Activated T-cell treated with anti-CD3 and anti-CD28 coated beads, Interleukin-2, amount 50 U/mL, for 72 hours (primary cell): Measurements from ENCODE around the gene FIBP. TPM values are rescaled to one million over a fixed set of nuclear protein-coding genes. Genes with fewer than 3 reads are reported as not detected.
"Not testable (repeated sequence)": the region's sequence is repeated elsewhere in the genome, so short reads cannot be mapped to it uniquely, and the experiment has no call there.

Experiments used
- ATAC-seq, 2 donors: fragments of 150-1000 bp; cut with Tn5 transposase; replicated peaks in 1 of 2; 2 replicates each; pipeline ENCODE4 v1.10.0; 2021; ENCODE audit warnings: moderate library complexity in 2 of 2, mild to moderate bottlenecking in 1 of 2
- DNase-seq, 2 donors: peaks; one replicate each; pipeline ENCODE4 v3.0.0; 2021 to 2022; ENCODE audit warnings: mixed read lengths in 1 of 2
- H3K27ac Mint-ChIP-seq: one replicate; pipeline ENCODE4 v1.8.0; 2022; ENCODE audit warnings: mild to moderate bottlenecking, moderate library complexity, mixed read lengths
- H3K27me3 Mint-ChIP-seq: one replicate; pipeline ENCODE4 v1.8.0; 2022; ENCODE audit warnings: low read depth, mixed read lengths
- H3K36me3 Mint-ChIP-seq, 2 donors: one replicate each; pipeline ENCODE4 v1.8.0; 2022; ENCODE audit warnings: mixed read lengths in 2 of 2, mild to moderate bottlenecking in 1 of 2; ENCODE audit not compliant: insufficient read depth in 2 of 2
- H3K4me1 Mint-ChIP-seq: one replicate; pipeline ENCODE4 v1.8.0; 2022; ENCODE audit warnings: low read depth, mixed read lengths
- H3K4me3 Mint-ChIP-seq, 2 donors: one replicate each; pipeline ENCODE4 v1.8.0; 2022; ENCODE audit warnings: mild to moderate bottlenecking in 2 of 2, mixed read lengths in 2 of 2, moderate library complexity in 2 of 2
- H3K9me3 Mint-ChIP-seq, 2 donors: one replicate each; pipeline ENCODE4 v1.8.0; 2022; ENCODE audit warnings: mixed read lengths in 2 of 2
- total RNA-seq, 2 donors: library from RNA; stranded (reverse); gene quantifications; one replicate each; pipeline ENCODE4 v1.2.3, GENCODE V29; 2022

FIBP gene
- total RNA-seq, 2 donors from 2014 or later = 86.4 to 91.9 TPM

DNA sequence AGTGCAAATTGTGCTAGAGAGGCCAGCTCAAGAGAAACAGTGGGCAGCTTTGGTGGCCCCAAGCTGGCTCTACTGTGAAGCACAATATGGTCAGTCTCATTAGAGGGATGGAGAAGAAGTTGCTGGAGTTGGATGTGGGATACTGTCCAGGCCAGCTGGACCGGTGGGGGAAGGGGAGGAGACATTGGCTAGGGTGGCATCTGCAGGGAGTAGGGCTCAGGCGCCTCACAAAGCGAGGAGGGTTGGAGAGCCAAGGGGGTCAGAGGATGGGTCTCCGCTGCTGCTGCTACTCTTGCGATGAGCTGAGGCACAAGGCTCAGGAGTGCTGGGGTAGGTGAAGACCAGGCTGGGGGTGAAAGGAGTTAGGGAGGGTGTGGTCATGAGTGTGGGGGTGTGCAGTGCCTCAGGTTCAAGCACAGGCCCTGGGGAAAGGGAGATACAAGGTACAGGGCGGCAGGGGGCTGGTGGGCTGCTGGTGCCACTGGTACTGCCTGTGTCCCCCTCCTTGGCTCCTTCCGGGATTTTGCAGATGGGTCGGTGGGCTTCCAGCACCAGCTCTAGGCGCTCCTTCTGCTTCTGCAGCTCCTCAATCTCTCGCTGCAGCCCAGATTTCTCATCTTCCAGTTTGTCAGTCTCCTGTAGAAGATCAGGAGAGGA is 4.5 kb upstream of the FIBP start:
- Mint-ChIP-seq H3K4me3 (peak overlapping the region; percentile 91 to 94), H3K4me1 (peaks cover 76% of the 10 kb centered on the region), H3K27me3 (no peaks in the 10 kb centered on the region), H3K9me3 (no peaks in the 10 kb centered on the region), H3K27ac (peak overlapping the region; percentile 89), H3K36me3 (peaks cover 4 to 6% of the 10 kb centered on the region in 2 donors)
- DNase-seq (no peak), ATAC-seq (no peak)

DNA sequence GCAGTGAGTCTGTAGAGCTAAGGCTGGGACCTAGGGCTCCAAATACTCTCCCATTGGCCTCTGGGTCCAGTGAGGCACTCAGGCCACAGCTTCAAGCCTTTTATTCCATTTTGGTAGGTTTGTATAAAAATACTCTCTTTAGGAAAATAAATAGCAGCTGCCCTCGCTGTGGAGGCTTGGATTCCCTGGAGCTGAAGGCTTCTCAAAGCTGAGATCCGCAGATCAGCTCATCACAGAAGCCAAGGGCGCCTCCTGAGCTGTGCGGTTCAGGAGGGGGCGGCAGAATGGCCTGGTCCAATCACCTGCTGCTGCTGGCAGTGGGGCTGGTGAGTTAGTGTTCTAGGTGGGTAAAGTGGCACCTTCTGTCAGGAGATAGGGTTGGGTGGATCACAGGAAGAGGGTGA is 3.9 kb upstream of the FIBP start:
- not testable (repeated sequence) for H3K36me3 Mint-ChIP-seq, H3K9me3 Mint-ChIP-seq, ATAC-seq, H3K27me3 Mint-ChIP-seq
- peak overlapping the region; percentile 91 to 94 for H3K4me3 Mint-ChIP-seq
- DNase-seq = peak; percentile 49 to 54
- H3K27ac Mint-ChIP-seq = peak overlapping the region; percentile 89
- peaks cover 77% of the 10 kb centered on the region for H3K4me1 Mint-ChIP-seq

DNA sequence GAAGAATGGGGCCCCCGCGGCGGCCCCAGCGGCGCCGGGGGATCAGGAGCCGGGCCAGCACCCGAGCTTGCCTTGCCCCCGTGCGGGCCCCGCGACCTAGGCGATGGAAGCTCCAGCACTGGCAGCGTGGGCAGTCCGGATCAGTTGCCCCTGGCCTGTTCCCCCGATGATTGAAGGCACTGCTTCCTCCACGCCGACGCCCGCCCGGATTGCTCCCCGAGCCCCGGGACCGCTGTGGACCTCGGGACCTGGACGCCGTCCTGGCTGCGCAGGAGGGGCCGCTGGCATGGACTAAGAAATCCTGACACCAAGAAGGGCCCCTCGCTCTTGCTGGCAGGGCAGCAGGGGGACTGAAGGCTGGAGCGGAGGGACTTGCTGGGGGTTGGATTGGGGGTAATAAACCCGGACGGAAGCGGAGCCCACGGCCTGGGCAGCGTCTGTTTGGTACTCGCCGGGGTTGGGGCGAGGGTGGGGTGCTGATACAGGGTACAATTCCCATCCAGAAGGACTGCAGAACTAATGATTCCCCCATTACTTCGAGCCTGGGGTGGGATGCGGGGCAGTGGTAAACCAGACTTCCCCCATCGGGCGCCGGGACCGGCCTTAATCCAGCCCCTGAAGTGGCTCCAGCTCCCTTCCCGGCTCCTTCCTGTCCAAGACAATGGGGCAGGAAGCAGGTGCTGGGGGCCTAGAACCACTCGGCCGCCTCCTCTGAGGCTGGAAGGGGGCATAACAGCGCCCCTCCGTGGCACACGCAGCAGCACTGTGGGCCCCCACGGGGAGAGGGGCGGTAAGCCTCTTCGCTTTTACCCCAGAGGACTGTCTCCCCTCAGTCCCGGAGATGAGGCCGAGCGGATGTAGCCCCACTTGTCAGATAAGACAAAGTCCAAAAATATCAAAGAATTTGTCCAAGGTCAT is 3.2 kb upstream of the FIBP start:
- Mint-ChIP-seq H3K4me3 (peak overlapping the region; percentile 91 to 94), H3K4me1 (peaks cover 77% of the 10 kb centered on the region), H3K9me3 (no peaks in the 10 kb centered on the region), H3K36me3 (peaks cover 4 to 9% of the 10 kb centered on the region in 2 donors), H3K27me3 (no peaks in the 10 kb centered on the region), H3K27ac (peak overlapping the region; percentile 89)
- ATAC-seq = no peak
- DNase-seq = peak; percentile 57 to 58

DNA sequence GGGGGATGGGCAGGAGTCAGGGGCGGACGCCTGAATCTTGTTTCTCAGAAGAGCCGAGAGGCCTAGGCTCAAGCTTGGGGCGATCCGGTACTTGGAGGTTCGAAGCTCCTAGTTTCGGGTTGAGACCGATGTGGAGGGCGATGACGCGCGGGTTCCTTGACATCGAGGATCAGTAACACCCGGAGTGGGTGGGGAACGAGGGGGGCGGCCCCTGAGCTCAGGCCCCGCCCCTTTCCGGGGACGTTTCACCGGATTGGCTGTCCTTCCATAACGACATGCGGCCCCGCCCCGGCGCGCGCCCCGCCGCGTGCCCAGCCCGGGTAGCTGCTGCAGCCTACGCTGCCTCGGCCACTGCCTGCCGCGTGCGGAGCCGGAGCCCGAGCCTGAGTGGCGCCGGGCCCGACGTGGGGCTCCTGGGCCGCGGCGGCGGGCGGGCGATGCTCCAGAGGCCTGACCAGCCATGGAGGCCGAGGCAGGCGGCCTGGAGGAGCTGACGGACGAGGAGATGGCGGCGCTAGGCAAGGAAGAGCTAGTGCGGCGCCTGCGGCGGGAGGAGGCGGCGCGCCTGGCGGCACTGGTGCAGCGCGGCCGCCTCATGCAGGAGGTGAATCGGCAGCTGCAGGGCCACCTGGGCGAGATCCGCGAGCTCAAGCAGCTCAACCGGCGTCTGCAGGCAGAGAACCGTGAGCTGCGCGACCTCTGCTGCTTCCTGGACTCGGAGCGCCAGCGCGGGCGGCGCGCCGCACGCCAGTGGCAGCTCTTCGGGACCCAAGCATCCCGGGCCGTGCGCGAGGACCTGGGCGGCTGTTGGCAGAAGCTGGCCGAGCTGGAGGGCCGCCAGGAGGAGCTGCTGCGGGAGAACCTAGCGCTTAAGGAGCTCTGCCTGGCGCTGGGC is 2.3 kb upstream of the FIBP start, which contains the start of gene CCDC85B:
Gene CCDC85B, plus strand, starts transcription at position 350 of the 895 bp plus-strand sequence. Its CDS starts 111 bp downstream, at position 461.
- ATAC-seq (peak; percentile 71 to 74), DNase-seq (peak; percentile 99 to 100)
- H3K27me3 Mint-ChIP-seq = no peaks in the 10 kb centered on the region
- no peaks in the 10 kb centered on the region for H3K9me3 Mint-ChIP-seq
- peaks cover 1 to 9% of the 10 kb centered on the region in 2 donors for H3K36me3 Mint-ChIP-seq
- H3K4me1 Mint-ChIP-seq = peaks cover 74% of the 10 kb centered on the region
- H3K27ac Mint-ChIP-seq = peak within 1 kb of the TSS; percentile 91
- peak within 1 kb of the TSS; percentile 91 to 94 for H3K4me3 Mint-ChIP-seq

DNA sequence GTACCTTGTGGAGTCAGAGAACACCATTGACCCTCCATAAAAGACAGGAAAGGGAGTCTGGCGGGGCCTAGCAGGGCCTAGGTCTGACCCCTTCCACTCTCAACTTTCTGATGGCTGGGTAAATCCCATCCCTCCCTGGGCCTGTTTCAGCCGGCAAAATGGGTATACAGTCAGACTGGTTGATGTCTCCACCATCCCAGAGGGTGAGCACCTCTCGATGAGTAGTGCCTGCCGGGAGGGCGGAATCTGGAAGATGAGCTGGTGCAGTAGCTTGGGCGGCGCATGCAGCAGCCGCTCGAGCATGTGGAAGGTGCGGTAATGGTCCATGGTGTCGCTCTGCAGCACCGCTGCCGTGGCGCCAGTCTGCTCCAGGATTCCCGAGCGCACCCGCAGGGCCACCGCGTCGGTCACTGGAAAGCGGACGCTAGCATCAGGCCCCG is 528 bp downstream of the FIBP start:
- H3K36me3 Mint-ChIP-seq = peaks cover 1 to 14% of the 10 kb centered on the region in 2 donors
- peak overlapping the region; percentile 91 to 94 for H3K4me3 Mint-ChIP-seq
- DNase-seq = no peak
- no peaks in the 10 kb centered on the region for H3K9me3 Mint-ChIP-seq
- H3K27me3 Mint-ChIP-seq = no peaks in the 10 kb centered on the region
- H3K27ac Mint-ChIP-seq = peak overlapping the region; percentile 92
- peaks cover 69% of the 10 kb centered on the region for H3K4me1 Mint-ChIP-seq
- no peak for ATAC-seq

DNA sequence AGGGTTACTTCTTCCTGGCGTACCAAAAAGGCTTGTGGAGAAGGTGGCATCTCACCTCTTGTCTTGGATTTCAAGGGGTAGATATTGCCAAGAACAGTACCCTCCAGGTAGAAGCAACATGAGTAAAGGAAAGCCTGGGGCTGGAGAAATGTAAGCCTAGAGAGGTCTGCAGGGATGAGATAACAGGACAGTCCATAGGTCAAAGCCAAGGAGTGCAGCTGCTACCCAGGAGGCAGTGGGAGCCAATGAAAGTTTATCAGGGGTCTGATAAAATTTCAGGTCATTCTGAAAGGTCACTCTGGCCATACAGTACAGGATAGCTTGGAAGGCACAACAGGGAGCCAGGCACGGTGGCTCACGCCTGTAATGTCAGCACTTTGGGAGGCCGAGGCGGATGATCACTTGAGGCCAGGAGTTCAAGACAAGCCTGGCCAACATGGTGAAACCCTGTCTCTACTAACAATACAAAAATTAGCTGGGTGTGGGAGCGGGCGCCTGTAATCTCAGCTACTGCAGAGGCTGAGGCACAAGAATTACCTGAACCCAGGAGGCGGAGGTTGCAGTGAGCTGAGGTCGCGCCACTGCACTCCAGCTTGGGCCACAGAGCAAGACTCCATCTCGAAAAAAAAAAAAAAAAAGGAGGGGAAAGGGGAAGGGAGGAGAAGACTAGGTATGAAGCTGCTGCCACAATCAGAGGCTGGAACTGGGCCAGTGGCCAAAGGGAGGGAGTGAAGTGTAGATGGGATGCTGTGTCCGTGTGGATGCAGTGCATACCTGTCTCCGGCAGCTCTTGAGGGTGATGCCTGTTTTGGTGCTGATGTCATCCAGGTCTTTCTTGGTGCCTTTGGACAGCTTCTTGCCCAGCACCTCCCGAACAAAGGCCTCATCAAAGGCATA is 1.2 kb downstream of the FIBP start:
- H3K4me1 Mint-ChIP-seq = peaks cover 62% of the 10 kb centered on the region
- H3K36me3 Mint-ChIP-seq = peaks cover 1 to 14% of the 10 kb centered on the region in 2 donors
- DNase-seq (no peak), ATAC-seq (no peak)
- peak overlapping the region; percentile 92 for H3K27ac Mint-ChIP-seq
- H3K9me3 Mint-ChIP-seq = no peaks in the 10 kb centered on the region
- no peaks in the 10 kb centered on the region for H3K27me3 Mint-ChIP-seq
- H3K4me3 Mint-ChIP-seq = peak overlapping the region; percentile 91 to 94

DNA sequence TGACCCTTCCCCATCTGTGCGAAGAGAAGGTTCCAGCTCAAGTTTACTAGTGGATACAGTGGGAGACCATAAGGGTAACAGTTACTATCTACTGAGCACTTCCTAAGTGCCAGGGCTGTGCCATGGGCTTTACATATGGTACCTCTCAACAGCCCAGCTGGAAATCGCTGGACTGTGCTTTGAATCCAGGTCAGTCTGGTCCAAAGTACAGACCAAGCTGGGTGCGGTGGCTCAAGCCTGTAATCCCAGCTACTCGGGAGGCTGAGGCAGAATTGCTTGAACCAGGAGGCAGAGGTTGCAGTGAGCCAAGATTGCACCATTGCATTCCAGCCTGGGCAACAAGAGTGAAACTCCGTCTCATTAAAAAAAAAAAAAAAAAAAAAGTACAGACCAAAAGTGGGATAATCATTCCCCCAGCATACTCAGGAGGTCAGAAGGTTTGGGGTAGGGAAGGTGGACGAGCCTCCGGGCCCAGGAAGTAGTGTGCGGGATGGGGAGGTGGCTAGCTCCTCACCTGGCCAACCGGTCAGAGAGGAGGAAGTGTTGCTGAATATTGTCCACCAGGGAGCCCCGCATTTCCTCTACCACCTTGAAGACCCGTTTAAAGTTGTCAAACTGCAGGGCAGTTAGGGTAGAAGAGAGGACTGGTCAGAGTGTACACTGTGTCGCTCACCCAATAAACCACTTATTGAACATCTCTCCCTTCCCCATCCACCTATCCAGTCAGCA is 2.3 kb downstream of the FIBP start:
- H3K27me3 Mint-ChIP-seq = no peaks in the 10 kb centered on the region
- peaks cover 72% of the 10 kb centered on the region for H3K4me1 Mint-ChIP-seq
- DNase-seq (no peak), ATAC-seq (no peak)
- no peak overlapping the region for H3K27ac Mint-ChIP-seq
- no peaks in the 10 kb centered on the region for H3K9me3 Mint-ChIP-seq
- H3K4me3 Mint-ChIP-seq = peak overlapping the region in 1 of 2 donors; percentile 91
- H3K36me3 Mint-ChIP-seq = peaks cover 1 to 14% of the 10 kb centered on the region in 2 donors

DNA sequence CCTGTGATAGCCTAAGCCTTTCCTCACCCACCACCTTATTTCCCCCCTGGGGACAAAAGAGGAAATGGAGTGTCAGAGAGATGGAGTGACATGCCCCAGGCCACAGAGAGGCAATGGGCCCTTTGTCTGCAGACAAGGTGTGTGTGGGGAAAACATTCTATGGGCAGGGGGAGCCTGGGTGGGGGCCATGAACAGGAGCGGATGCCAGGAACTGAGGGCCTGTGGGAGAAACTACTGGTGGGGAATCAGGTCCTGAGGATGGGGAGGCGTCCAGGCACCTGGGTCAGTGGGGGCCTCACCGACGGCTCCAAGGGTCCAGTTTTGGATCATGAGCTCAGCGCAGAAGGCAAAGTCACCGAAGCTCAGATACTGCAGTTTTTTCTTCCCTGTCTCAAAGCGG is 3.0 kb downstream of the FIBP start:
- H3K27ac Mint-ChIP-seq = no peak overlapping the region
- H3K36me3 Mint-ChIP-seq = peaks cover 1 to 14% of the 10 kb centered on the region in 2 donors
- peaks cover 77% of the 10 kb centered on the region for H3K4me1 Mint-ChIP-seq

DNA sequence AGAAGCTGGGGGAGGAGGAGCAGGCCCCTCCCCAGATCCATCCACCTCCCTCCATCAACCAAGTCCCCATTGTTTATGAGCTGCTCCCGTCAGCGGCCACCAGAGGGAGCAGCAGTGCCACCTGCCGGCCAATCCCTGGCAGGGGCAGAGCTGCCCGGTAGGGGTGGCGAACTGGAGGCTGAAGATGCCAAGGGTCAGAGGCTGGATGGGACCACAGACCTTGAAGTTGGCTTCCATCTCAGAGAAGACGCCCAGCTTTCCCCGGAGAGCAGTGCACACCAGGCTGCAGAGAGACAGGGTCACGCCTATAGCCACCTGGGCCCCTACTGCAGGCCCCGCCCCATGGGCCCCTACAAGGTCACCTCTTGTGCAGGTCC is 3.6 kb downstream of the FIBP start:
- H3K4me3 Mint-ChIP-seq = no peak overlapping the region
- DNase-seq (peak; percentile 85 to 89), ATAC-seq (peak; percentile 43 to 48)
- no peaks in the 10 kb centered on the region for H3K27me3 Mint-ChIP-seq
- peak overlapping the region; percentile 84 for H3K27ac Mint-ChIP-seq
- peaks cover 1 to 14% of the 10 kb centered on the region in 2 donors for H3K36me3 Mint-ChIP-seq
- H3K9me3 Mint-ChIP-seq = no peaks in the 10 kb centered on the region
- H3K4me1 Mint-ChIP-seq = peaks cover 75% of the 10 kb centered on the region

More for the DNA sequence above, 3.0 kb downstream of the FIBP start:
- DNase-seq (no peak), ATAC-seq (no peak)
- Mint-ChIP-seq H3K27me3 (no peaks in the 10 kb centered on the region), H3K4me3 (no peak overlapping the region), H3K9me3 (no peaks in the 10 kb centered on the region)

DNA sequence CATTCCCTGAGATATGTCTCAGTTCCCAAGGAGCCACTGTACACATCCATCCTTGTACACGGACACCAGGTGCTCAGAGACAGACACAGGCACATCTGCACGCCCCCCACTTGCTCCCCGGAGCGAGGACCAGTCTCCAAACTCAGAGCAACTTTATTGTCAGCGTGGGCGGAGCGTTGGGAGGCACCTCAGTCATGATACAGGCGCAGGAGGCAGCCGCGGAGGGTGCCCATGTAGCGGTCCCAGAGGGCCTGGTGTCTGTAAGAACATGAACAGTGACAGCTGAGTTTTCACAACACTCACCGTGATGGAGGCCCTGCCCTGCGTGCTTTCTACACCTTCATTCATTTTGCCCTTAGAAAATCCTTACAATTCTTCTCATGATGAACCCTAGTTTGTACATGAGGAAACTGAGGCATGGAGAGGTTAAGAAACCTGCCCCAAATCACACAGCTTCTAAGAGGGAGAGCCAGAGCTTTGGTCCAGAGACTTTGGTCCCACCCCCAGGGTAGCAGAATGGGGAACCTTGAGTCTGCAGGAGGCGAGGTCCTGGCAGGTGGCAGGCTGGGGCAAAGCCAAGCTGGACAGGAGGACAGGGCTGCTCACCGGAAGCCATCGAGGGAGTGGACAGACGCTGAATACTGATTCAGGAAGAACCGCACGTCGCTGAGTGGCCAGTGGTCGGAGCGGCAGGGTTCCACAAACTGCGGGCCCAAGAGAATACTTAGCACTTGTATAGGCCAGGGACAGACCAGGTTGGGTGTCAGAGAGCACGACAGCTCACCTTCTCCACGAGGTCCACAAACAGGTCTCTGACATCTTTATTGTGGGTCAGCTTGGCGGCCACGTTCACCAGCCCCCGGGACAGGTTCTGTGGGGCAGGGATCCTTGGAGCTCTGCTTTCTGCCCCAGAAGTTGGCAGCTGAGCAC is 4.2 kb downstream of the FIBP start:
- no peak for DNase-seq
- Mint-ChIP-seq H3K36me3 (peaks cover 1 to 14% of the 10 kb centered on the region in 2 donors), H3K9me3 (no peaks in the 10 kb centered on the region), H3K27ac (peak overlapping the region; percentile 84), H3K4me1 (peaks cover 75% of the 10 kb centered on the region), H3K4me3 (no peak overlapping the region), H3K27me3 (no peaks in the 10 kb centered on the region)
- ATAC-seq = no peak
